ENCODE data around the gene ARID4B.
"Not testable (repeated sequence)": the region's sequence is repeated elsewhere in the genome, so short reads cannot be mapped to it uniquely, and the experiment has no call there.

ARID4B gene

DNA sequence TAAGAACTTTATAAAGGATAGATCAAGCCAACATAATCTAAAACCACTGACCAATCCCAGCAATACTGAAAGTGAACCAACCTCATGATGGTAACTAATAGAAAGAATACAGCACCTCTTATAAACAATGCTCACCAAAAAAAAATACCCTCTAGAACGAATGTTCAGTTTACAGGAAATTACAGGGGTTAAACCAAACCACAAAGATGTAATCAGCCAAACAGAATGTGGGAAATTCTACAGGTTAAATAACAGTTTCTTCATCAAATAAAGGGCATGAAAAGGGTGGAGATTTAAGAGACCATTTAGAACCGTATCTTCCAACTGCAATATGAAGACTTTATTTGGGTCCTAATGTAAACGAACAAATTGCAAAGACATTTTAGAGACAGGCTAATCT is 30.4 kb downstream of the ARID4B start:
- DNase-seq, result peak; percentile 65

DNA sequence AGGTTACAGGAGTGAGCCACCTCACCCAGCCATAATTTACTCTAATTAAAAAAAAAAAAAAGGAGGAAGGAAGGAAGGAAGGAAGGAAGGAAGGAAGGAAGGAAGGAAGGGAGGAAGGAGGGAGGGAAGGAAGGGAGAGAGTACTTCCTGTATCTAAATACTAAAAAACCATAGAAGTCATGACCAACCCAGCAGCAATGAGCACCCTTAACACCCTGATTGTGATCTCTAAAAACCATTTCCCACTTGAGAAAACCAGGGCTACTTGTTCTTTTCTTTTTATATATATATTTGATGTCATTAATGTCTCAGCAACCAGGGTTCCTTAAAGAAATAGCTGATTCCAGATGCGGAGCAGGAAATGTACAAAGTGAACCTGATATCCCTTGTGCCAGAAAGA is 31.2 kb downstream of the ARID4B start:
- DNase-seq, result no peak

DNA sequence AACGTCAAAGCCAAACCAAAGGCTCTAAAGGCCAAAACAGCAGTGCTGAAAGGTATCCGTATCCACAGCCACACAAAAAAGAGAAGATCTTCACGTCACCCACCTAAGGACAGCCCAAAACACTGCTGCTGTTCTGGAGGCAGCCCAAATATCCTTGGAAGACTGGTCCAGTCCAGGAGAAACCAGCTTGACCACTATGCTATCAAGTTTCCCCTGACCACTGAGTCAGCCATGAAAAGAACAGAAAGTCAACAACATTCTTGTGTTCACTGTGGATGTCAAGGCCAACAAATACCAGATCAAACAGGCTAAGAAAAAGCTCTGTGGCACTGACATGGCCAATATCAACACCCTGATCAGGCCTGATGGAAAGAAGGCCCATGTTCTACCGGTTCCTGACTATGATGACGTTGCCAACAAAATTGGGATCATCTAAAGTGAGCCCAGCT is 32.1 kb downstream of the ARID4B start:
- no peak for DNase-seq

DNA sequence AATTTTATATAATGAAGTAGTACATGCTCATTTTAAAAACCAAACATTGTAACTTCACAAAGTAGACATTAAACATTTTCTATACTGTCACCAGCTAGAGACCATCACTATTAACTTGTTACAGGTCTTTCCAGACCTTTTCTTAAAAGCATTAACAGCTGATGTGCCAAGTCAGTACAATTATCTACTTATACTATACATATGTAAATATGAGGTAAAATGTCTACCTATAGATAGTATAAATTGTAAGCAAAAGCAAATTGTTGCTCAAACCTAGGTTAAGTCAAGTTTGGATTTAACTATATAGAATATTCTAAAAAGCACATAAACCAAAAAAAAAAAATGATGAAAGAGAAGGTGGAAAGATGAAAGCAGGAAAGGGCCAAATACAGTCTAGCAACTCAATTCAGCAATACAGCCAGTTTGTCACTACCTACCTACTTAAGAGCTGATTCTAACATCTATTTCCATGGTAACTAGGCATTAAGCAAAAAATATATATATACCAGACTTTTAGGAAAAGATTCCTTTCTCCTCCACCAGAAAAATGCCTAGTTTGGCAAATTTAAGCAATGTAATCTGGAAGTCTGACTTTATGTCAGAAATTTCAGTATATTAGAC is 34.5 kb downstream of the ARID4B start:
- DNase-seq, result no peak

DNA sequence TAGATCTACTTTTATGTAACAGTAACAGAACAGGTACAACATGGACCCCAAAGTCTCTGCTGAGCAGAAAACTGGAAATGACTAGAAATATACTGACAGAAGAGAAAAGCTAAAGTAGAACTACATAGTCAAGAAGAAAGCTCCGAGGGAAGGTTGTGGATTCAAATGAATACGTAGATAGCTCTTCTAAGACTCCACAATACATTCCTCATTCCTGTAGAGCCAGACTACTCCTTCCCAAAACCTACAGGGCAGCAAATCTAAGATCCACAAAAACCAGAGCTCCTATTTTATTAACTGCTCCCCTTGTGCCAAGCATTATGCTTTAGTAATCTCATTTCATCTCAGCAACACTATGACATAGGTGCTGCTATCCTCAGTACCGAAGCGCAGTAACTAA is 35.2 kb downstream of the ARID4B start:
- DNase-seq, result no peak

DNA sequence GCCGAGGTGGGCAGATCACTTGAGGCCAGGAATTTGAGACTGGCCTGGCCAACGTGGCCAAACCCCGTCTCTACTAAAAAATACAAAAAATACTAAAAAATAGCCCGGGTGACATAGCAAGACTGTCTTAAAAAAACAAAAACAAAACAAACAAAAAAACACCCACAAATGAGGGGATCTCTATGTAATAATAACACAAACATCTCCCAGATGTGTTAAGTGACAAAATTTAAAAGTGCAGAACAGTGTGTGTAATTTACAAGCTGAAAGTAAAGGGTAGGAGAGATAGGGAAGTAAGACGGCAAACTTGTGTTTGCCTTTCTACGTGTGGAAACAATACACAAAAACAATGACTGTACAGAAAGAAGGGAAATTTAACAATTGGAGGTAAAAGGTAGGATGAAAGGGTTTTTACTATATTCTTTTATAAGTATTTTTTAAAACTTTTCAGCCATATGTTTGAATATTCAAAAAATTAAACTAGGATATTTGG is 36.3 kb downstream of the ARID4B start:
- no peak for DNase-seq

DNA sequence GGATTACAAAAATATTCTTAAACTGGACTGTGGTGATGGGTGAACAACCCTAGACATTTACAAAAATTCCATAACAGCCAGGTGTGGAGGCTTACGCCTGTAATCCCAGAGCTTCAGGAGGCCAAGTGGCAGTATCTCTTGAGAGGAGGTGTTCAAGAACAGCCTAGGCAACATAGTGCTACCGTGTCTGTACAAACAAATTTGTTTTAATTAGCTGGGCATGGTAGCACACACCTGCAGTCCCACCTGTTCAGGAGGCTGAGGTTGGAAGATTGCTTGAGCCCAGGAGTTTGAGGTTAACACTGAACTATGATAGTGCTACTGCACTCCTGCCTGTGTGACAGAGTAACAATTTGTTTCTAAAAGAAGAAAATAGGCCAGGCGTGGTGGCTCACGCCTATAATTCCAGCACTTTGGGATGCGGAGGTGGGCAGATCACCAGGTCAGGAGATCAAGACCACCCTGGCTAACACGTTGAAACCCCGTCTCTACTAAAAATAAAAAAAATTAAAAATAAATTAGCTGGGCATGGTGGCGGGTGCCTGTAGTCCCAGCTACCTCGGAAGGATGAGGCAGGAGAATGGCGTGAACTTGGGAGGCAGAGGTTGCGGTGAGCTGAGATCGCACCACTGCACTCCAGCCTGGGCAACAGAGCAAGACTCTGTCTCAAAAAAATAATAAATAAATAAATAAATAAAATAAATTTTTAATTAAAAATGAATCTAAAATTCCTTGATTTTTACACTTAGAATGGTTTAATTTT is 37.1 kb downstream of the ARID4B start:
- no peak for DNase-seq

DNA sequence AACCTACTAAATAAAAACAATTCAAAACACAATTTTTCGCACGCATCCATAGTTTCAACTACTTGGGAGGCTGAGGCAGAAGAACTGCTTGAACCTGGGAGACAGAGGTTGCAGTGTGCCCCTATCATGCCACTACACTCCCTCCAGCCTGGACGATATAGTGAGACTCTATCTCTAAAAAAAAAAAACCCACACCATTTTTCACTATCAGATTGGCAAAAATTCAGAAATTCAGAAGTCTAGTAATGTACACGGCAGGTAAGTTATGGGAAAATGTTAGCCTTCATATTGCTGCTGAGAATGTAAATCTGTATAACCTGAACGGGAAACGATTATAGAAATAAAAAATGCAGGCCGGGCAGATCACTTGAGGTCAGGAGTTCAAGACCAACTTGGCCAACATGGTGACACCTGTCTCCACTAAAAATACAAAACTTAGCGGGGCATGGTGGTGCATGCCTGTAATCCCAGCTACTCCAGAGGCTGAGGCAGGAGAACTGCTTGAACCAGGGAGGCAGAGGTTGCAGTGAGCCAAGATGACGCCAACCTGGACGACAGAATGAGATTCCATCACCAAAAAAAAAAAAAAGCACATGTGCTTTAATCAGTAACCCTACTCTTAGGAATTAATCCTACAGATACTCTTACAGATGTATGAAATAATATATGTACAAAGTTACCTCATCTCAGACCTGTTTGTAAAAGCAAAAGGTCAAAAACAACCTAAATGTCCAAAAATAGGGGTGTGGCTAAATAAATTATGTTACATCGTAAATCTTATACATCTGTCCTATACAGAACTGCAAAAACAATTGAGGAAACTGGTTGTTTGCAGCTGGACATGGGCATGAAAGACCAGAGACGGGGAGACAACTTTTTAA is 37.9 kb downstream of the ARID4B start:
- DNase-seq, result no peak

DNA sequence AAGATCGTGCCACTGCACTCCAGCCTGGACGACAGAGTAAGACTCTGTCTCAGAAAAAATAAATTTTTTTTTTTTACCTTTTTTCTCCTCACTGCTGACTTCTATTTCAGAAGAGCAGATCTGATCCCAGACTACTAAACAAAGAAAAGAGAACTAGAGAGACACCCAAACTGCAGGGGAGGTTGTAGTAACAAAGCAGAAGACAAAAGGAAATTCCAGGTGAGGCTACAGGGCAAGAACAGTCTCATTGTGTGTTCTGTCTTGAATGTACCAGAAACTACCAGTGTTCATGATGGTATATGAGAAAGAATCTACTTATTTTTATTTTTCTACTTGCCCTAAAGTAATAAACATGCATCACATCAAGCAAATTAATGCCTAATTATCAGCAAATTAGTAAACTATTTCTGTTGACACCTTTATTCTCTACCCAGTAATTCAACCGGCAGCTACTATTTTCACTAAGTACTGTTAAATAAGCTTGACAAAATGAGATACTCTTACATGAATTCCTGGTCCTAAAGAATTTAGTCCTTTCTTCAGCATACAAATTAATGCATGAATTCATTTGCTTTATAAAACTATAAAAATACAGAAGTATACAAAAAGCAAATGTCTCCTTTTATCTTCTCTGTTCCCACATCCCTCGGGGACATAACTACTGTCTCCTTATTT is 40.6 kb downstream of the ARID4B start:
- DNase-seq, result no peak

DNA sequence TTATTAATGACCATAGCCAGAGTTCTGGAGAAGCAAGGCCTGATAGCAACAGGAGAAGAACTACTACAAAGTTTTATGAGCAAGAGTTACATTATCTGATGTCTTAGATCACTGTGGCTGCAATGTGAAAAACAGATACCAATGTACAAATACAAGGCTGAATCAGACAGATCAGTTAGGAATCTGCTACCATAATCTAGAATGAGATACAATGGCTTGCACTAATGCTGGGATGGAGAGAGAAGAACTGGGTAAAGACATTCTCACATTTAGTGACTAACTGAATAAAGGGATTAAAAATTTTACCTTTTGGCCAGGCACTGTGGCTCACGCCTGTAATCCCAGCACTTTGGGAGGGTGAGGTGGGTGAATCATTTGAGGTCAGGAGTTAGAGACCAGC is 41.3 kb downstream of the ARID4B start:
- DNase-seq, result no peak

DNA sequence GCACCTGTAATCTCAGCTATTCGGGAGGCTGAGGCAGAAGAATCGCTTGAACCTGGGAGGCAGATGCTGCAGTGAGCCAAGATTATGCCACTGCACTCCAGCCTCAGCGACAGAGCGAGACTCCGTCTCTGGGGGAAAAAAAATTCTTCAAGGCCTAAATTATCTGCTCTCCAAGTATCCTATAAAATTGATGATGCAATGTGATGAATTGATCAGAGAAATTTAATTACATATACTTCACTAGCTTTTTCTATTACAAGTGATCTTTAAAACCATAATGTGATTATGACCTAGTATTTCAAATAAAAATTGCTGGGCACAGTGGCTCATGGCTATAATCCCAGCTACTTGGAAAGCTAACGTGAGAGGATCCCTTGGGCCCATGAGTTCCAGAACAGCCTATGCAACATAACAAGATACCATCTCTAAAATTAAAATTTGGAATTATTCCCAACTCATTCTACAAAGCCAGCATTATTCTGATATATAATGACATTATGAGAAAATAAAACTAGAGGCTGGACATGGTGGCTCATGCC is 43.7 kb downstream of the ARID4B start:
- no peak for DNase-seq

DNA sequence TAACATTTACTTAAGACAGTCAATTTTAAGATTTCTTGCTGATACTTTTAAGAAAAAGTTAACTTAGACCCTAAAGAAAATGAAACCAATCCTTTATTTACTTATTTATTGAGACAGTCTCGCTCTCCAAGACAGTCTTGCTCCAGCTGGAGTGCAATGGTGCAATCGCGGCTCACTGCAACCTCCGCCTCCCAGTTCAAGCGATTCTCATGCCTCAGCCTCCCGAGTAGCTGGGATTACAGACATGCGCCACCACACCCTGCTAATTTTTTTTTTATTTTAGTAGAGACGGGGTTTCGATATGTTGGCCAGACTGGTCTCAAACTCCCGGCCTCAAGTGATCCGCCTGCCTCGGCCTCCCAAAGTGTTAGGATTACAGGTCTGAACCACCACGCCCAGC is 44.3 kb downstream of the ARID4B start:
- DNase-seq, result not testable (repeated sequence)

DNA sequence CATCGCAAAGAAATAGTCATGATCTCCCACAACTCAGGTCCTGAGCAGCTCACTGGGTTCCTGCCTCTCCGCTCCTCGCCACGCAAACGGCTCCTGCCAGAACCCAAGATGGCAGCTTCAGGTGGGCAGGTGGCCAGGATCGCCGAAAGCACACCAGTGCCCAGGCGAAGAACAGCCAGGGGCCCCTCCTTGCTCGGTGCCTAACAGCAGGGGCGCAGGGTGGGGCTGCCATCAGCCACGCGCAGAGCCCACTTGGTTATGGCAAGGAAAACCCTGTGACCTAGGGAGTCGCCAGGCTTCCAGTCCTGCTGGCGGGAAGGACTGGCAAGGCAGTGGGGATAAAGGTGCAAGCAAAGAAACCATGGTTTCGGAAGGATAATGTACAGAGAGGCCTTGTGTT is 47.5 kb downstream of the ARID4B start:
- DNase-seq, result no peak

DNA sequence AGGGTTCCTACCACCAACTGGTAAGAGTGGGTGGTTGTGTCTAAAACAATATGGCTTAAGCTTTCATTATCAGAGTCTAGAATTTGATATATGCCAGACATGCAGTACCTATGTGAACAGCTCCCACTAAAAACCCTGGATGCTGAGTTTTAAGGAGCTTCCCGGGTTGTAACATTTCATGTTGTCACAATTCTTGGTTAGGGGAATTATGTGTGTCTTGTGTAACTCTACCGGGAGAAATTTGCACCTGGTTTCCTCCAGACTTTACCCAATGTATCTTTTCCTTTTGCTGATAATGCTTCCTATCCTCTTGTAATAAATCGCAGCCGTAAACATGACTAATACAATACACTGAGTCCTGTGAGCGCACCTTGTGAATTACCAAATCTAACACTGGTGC is 48.3 kb downstream of the ARID4B start:
- DNase-seq, result no peak

DNA sequence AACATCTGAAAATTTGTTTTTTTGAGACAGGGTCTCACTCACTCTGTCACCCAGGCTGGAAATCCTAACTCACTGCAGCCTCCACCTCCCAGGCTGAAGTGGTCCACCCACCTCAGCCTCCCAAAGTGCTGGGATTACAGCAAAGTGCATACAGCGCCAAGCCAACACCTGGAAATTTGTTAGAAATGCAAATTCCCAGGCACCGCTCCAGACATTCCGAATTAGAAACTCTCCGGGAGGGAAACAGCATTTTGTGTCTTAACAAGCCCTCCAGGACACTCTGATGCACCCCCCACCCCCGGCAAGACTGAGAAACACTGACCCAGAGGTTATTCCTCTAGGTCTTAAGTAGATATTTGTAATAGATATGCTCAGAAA is 49.1 kb downstream of the ARID4B start:
- no peak for DNase-seq

DNA sequence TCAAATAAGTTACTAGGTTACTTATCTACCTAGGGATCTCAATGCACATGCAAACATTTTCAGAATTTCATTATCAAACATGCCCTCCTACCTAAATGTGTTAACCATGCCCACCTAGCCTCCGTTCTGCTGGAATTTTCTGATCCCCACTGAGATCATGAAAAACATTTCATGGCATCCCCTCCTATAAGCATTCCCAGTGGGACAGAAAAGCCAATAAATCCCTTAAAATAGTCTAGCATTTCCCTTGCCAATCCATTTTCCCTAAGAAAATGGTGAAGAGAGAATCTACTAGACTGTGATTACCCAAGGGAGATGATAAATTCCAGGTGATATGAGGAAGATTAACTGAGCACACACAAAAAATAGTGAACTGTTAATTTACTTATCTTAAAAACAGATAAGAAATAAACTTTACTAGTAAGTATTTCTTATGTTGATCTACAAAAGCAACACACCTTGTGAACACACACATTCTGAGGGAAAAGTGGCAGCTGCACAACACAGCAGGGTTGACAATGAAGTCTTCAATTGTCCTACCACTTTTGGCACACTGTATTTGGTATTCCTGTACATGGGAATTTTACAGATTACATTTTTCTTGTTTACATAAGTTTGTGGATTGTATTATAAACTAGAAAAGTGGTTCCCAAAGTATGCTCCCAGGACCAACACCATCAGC is 49.6 kb downstream of the ARID4B start:
- no peak for DNase-seq

DNA sequence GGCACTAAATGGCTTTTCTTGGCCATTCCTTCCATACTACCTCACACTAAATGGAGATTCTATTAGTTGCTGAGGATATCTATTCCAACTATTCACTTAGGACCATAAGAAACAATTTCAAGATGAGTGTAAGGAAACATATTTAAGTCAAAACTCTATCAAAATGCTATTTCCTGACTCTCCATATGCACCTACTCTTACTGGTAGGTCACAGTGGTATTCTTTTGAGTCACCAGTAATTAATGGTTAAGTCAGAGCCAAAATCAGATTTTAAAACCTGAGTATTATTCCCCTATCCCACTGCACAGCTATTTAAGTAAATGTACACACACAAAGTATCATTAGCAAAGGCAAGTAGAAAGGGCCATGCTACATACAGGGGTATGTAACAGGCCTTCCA is 50.3 kb downstream of the ARID4B start:
- peak; percentile 17 for DNase-seq

DNA sequence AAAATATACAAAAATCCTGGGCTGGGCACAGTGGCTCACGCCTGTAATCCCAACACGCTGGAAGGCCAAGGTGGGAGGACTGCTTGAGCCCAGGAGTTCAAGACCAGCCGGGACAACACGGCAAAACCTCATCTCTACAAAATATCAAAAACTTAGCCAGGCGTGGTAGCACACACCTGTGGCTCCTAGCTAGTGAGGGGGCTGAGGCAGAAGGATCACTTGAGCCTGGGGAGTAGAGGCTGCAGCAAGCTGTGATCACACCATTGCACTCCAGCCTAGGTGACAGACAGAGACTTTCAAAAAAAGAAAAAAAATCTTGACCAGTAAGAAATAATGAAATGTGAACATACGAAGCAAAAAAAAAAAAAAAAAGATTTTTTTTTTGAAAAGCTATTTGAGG is 52.1 kb downstream of the ARID4B start:
- no peak for DNase-seq

DNA sequence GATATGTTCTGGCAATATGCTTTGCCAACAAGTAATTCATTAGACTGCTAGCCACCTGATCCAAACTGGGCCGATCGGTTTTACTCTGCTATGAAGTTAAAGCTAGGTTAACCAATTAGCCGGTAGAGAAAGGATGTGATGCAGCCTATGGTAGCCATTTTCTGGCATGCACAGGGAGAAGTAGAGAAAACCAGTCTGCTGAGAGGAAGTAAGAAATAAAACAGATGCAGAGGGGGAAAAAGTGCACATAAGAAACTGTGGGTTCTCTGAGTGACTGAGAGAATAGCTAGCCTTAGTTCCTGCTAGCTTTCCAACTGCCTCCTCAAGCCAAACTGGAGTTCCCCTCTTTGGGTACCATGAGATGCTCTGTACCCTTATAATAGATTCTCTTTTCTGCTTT is 52.8 kb downstream of the ARID4B start:
- no peak for DNase-seq

DNA sequence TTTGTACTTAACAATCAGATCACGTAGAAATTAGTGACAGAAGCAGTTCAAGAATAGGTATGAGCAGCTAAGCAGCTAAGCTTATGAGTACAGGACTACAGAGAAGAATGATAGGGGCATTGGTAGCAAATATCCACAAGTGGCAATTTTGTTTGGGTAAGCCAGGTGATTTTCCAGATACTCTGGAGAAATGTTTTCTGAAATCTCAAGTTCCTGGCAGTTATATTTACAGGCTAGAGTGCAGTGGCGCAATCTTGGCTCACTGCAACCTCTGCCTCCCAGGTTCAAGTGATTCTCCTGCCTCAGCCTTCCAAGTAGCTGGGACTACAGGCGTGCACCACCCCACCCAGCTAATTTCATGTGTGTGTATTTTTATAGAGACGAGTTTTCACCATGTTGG is 55.1 kb downstream of the ARID4B start:
- DNase-seq, result no peak

DNA sequence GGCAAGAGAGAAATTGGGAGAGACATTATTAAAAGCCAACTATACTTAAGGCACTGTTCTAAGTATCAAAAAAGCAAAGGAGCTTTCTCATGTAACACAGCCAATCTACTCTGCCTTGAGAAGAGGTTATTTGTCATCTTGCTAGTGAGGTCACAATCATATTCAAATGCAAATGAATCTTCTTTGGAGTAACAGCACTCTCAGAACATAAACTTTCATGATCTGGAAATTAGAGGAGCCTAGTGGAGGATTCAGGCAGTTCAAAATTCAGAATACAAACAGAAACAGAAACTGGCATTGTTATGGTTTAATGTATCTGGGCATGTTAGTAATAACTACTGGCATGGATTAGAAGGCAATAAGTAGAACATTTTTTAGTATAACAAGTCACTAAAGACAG is 57.4 kb downstream of the ARID4B start:
- DNase-seq, result peak; percentile 12

DNA sequence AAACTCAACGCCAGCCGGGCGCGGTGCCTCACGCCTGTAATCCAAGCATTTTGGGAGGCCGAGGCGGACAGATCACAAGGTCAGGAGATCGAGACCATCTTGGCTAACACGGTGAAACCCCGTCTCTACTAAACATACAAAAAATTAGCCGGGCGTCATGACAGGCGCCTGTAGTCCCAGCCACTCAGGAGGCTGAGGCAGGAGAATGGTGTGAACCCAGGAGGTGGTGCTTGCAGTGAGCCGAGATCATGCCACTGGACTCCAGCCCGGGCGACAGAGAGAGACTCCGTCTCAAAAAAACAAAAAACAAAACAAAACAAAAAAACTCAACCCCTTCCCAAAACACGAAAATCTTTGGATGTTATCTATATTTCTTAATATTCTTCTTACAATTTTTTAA is 58.0 kb downstream of the ARID4B start:
- not testable (repeated sequence) for DNase-seq
